ENCODE measurements around the gene TCF19.
"Not testable (repeated sequence)": the region's sequence is repeated elsewhere in the genome, so short reads cannot be mapped to it uniquely, and the experiment has no call there.

TCF19 gene

GRCh38 chr6:31161216-31162126 is 3.1 kb downstream of the TCF19 start:
- no peak for DNase-seq

GRCh38 chr6:31162463-31163165 is 4.2 kb downstream of the TCF19 start:
- DNase-seq = no peak

DNA sequence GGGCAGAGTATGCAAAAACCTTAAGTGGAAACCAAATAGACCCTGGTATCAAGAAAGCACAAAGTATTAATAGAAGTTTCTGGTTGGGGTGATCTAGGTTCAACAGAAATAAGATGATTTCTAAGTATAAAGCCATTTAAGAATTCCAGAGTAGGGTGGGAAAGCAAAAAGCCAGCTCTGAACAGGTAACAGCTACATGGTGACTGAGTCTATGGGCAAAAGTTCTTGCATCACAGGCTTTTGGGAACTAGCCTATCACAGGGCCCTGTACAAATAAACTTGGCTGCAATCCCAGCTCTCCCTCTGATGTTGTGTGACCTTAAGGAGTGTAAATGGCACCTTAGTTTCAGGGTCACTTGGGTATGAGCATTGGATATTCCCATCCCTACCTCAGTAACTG is 5.5 kb downstream of the TCF19 start:
- DNase-seq = no peak

DNA sequence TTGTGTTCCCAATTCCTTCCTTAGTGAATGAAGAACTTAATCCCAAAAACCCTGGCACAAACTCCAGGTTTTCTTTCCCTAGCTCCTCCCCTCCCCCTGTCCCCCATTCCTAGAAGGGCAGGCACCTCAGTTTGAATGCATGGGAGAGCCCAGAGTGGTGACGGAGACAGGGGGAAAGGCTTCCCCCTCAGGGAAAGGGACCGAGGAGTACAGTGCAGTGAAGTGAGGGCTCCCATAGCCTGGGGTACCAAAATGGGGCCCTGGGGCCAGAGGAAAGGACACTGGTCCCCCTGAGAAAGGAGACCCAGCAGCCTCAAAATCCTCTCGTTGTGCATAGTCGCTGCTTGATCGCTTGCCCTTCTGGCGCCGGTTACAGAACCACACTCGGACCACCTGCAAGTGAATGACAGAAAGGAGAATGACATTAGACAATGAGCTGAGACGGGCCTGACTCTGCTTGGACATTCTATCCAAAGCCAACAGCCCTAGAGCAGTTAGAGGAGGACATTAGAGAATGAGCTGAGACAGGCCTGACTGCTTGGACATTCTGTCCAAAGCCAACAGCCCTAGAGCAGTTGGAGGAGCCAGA is 6.2 kb downstream of the TCF19 start:
- DNase-seq = not testable (repeated sequence)

DNA sequence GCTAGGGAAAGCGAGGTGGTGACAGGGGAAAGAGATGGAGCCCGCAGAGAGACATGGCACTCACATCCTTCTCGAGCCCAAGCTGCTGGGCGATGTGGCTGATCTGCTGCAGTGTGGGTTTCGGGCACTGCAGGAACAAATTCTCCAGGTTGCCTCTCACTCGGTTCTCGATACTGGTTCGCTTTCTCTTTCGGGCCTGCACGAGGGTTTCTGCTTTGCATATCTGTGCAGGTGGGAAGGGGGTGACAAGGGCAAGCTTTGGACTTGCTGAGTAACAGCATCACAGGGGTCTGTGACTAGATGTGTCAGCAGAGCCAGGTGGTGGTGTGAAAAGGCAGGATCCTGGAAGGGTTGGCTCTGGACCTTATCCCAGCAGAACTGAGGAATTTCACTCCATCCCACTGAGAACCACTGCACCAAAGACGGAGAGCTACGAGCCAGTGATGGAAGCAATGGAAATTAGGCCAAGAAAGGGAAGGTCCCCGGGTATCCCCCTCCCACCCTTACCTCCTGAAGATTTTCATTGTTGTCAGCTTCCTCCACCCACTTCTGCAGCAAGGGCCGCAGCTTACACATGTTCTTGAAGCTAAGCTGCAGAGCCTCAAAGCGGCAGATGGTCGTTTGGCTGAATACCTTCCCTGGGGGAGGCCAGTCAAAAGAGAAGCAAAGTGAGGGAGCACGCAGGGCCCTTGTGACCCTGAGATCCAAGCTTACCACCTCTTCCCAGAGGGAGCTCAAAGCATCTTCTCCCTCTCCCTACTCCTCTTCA is 6.9 kb downstream of the TCF19 start:
- DNase-seq = not testable (repeated sequence)

DNA sequence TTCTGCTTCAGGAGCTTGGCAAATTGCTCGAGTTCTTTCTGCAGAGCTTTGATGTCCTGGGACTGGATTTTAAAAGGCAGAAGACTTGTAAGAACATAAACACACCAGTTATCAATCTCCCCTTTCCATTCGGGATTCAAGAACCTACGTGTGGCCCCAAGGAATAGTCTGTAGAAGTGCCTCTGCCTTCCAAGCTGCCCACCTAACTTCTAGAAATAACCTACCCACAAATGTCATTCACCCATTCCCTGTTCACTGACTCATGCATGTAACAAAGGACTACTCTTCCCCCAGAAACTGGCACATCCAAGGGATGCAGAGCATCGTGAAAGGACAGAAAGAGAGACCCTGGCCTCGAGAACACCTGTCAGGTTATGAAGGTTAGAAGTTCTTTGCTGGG is 7.6 kb downstream of the TCF19 start:
- DNase-seq = no peak

- DNase-seq = no peak
Measured at GRCh38 chr6:31168606-31169005, 10.2 kb downstream of the TCF19 start.

DNA sequence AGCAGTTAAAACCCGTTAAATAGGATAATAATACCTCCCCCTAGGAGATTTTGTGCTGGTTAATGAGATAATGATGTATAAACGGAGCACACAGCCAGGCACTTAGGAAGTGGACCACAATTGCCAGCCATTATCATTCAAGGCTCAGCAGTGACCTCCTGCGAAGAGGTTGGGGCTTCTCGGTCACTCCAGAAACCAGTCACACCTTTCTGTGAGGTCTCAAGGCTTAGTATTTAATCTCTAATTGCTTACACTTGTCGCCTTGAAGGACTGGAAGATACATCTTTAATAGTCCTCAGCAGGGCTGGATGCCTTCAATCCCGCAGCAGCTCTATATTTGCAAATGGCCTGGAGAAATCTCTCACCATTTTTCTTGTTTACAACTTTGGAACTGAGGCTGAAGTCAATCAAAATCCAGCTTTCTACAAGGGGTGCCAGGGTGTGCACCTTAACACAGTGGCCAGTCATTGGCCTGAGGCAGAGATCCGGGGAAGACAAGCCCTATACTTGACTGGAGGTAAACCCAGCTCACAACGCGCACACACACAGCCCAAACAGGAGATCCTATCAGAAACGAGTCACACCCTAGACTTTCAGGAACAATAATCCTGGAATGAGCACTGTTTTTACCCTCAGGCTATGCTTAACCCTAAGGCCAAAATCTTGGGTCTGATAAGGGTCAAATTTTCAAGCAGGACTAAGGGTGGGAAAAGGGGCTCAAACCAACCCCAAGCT is 10.9 kb downstream of the TCF19 start:
- no peak for DNase-seq

DNA sequence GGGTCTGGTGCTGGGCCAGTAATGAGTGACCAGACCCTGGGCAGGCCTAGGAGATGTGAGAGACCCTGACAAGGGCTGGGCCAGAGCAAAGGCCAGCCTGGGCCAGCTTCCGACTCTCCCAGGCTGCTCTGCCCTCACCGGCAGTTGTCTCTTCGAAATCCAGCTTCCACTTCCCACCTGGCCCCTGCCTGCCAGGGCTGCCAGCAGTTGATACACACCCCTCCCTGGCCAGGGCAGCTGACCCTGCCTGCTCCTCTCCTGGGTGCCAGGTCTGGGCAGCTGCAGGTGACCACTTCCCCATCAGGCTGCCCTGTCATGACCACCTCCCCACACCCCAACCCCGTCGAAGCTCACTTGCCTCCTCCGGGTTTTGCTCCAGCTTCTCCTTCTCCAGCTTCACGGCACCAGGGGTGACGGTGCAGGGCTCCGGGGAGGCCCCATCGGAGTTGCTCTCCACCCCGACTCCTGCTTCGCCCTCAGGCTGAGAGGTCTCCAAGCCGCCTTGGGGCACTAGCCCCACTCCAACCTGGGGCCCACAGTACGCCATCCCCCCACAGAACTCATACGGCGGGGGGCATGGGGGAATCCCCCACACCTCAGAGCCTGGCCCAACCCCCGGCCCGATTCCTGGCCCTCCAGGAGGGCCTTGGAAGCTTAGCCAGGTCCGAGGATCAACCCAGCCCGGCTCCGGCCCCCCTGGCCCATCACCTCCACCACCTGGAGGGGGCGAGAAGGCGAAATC is 11.6 kb downstream of the TCF19 start:
- DNase-seq = not testable (repeated sequence)

GRCh38 chr6:31170600-31170881 is 12.2 kb downstream of the TCF19 start, which contains the start of gene POU5F1:
TSS of gene POU5F1 (minus strand) at chr6:31170682. CDS start at chr6:31170620, 62 bp downstream.
- no peak for DNase-seq

- DNase-seq = no peak
Measured at GRCh38 chr6:31170987-31171671, 12.7 kb downstream of the TCF19 start.

DNA sequence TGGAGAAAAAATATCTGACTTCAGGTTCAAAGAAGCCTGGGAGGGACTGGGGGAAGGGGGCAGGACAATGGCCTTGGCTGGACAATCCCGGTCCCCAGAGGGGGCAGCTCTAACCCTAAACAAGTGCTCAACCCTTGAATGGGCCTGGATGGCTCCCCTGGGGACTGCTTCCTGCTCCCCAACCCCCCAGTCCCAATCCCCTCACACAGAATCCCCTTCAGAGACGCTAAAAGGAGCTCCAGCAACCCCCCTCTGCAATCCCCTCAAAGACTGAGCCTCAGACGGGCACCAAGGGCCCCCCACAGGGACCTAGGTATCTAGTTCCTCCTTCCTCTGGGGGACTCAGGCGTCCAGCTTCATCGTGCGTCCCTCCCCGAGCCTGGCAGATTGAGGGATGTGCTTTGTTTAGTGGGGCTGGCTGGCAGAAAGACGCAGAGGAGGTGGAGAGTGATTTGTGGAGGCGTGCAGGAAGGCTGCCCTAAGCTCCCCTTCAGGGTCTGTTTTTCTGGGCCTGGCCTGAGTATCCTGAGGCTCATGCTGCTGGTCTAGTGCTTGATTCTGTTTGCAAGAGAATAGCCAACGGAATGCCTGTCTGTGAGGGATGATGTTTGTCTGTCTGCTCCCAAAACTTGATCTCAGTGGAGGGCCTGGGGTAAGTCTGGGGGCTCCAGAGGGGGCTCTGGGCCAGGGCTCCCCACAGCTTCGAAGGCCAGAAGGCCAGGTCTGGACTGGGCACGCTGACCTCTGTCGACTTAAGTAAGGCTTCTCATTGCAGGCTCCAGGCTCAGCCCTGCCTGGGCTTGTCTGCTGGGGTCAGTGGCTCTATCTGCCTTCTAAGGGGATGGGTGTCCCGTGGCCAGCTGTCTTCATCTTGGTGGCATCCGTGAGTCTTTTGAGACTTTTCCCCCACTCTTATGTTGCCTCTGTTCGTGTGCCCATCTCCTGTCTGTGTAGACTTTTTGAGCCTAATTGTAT is 13.8 kb downstream of the TCF19 start:
- no peak for DNase-seq

DNA sequence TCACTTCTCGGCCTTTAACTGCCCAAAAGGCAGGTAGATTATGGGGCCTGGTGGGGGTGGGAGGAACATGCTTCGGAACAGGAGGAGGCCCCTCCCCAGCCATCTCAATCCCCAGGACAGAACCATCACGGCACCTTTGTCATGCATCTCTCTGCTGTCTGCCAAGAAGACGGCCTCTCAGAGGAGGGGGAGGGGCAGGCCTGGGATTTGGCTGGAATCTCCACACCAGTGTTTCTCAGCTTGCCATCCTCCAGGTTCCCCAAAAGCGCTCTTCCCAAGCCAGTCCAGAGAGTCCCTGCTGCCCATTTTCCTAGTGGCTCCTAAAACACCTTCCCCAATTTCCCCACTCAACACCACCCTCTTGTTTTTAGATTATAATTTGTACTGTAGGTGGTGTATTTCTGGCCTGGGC is 14.6 kb downstream of the TCF19 start:
- no peak for DNase-seq

GRCh38 chr6:31173406-31173805 is 15.0 kb downstream of the TCF19 start:
- DNase-seq = no peak

GRCh38 chr6:31174378-31174777 is 16.0 kb downstream of the TCF19 start:
- no peak for DNase-seq

GRCh38 chr6:31175971-31176370 is 17.6 kb downstream of the TCF19 start:
- peak in 1 of 51 donors; percentile 16 for DNase-seq

- no peak for DNase-seq
Measured at GRCh38 chr6:31178143-31179041, 20.0 kb downstream of the TCF19 start.

All from hypothalamus (tissue), 51 donors.